Endodermal cell (in vitro differentiated cells): ENCODE measurements around the gene PF4V1. TPM values are rescaled to one million over a fixed set of nuclear protein-coding genes. Genes with fewer than 3 reads are reported as not detected.

Experiments used
- DNase-seq: peaks from one replicate; pipeline ENCODE4 v3.0.0-alpha.2; 2017
- H3K27ac ChIP-seq: 2 replicates; pipeline ENCODE4 v1.5.1; 2013; ENCODE audit warnings: mild to moderate bottlenecking, low read depth, low read length, moderate library complexity
- H3K27me3 ChIP-seq: 2 replicates; pipeline ENCODE4 v1.6.1; 2013; ENCODE audit warnings: mild to moderate bottlenecking, low read length, moderate library complexity; ENCODE audit not compliant: insufficient read depth, control insufficient read depth, poor library complexity, severe bottlenecking
- H3K36me3 ChIP-seq: 2 replicates; pipeline ENCODE4 v1.7.0; 2013; ENCODE audit warnings: mild to moderate bottlenecking, low read length, moderate library complexity; ENCODE audit not compliant: control insufficient read depth, insufficient read depth
- H3K4me1 ChIP-seq: one replicate; pipeline ENCODE4 v1.7.0; 2013; ENCODE audit warnings: low read length; ENCODE audit not compliant: control insufficient read depth, insufficient read depth
- H3K4me3 ChIP-seq: 2 replicates; pipeline ENCODE4 v1.5.1; 2013; ENCODE audit warnings: mild to moderate bottlenecking, low read length, moderate library complexity
- H3K9ac ChIP-seq: 2 replicates; pipeline ENCODE4 v1.6.1; 2013; ENCODE audit warnings: mild to moderate bottlenecking, low read length, moderate library complexity; ENCODE audit not compliant: poor library complexity, severe bottlenecking; ENCODE audit errors: extremely low read depth
- H3K9me3 ChIP-seq: 2 replicates; pipeline ENCODE4 v1.6.1; 2013; ENCODE audit warnings: mild to moderate bottlenecking, low read length, moderate library complexity; ENCODE audit not compliant: control insufficient read depth
- H3K27ac Mint-ChIP-seq: 2 replicates; pipeline ENCODE4 v1.8.0; 2020; ENCODE audit warnings: mixed read lengths
- H3K27me3 Mint-ChIP-seq: 2 replicates; pipeline ENCODE4 v1.8.0; 2021; ENCODE audit warnings: mild to moderate bottlenecking, mixed read lengths; ENCODE audit not compliant: insufficient read depth
- H3K36me3 Mint-ChIP-seq: 2 replicates; pipeline ENCODE4 v1.8.0; 2020; ENCODE audit warnings: low read depth, mixed read lengths
- H3K4me1 Mint-ChIP-seq: 2 replicates; pipeline ENCODE4 v1.8.0; 2020; ENCODE audit warnings: mixed read lengths
- H3K4me3 Mint-ChIP-seq: 2 replicates; pipeline ENCODE4 v1.8.0; 2020; ENCODE audit warnings: mild to moderate bottlenecking, moderate library complexity, mixed read lengths
- H3K9me3 Mint-ChIP-seq: 2 replicates; pipeline ENCODE4 v1.8.0; 2020; ENCODE audit warnings: mild to moderate bottlenecking, mixed read lengths
- CTCF ChIP-seq: fragments of 200-600 bp; sonication (generic); conservative IDR thresholded peaks from 2 replicates; pipeline ENCODE4 v1.5.0; 2021; ENCODE audit warnings: antibody characterized with exemption, mild to moderate bottlenecking
- WGBS, 2 experiments: methylation state at CpG; one replicate each; pipeline versions ENCODE4 v1.1.5 to v1.1.7; 2013; ENCODE audit warnings: missing lambda C conversion rate in 2 of 2, mixed read lengths in 1 of 2; ENCODE audit not compliant: insufficient coverage in 1 of 2, insufficient read length in 1 of 2; 5-methylcytosine and 5-hydroxymethylcytosine counted together
- total RNA-seq, 2 donors: library from RNA; stranded (reverse); fragmentation: NEBNext Ultra II Directional in 1 of 2; extraction: Animal tissue kit (Norgen Biotek cat#: 25700) in 1 of 2; gene quantifications; 2 replicates in 1 of 2; 3 replicates in 1 of 2; pipeline ENCODE4 v1.2.1, GENCODE V29; 2021

The PF4V1 gene
- total RNA-seq, 2 donors from 2014 or later: not detected

DNA sequence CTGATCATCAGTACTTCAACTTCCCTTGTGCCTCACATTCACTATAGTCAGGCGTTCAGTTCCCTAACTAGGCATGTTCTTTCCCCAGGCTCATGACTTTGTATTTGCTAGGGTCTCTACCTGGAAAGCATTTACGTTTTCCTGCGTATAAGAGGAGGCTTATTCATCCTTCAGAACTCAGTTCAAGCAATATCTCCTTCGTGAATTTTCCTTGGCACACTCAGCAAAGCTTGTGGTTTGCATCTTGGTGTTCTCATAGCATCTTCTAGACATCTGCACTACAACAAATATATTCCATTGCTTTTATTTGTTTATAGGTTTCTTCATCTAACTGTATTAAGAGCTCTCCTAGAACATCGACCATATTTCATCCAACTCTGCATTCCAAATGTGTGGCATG lies 14.0 kb upstream of the PF4V1 start:
- Mint-ChIP-seq H3K27me3 (peaks cover 42% of the 10 kb centered on the region), H3K9me3 (no peaks in the 10 kb centered on the region), H3K36me3 (no peaks in the 10 kb centered on the region), H3K4me3 (no peak overlapping the region), H3K4me1 (peaks cover 12% of the 10 kb centered on the region), H3K27ac (no peak overlapping the region)
- TF ChIP-seq CTCF: no peak
- H3K9me3 ChIP-seq: no peaks in the 10 kb centered on the region
- WGBS, 2 experiments: 88 to 96% methylated on average over 3 to 5 of the region's 5 CpGs
- peaks cover 35% of the 10 kb centered on the region for H3K27me3 ChIP-seq
- DNase-seq: no peak
- no peak overlapping the region for H3K27ac ChIP-seq
- H3K4me3 ChIP-seq: no peak overlapping the region
- H3K9ac ChIP-seq: no peak overlapping the region
- H3K4me1 ChIP-seq: no peaks in the 10 kb centered on the region
- no peaks in the 10 kb centered on the region for H3K36me3 ChIP-seq

- Histone ChIP-seq H3K36me3 (no peaks in the 10 kb centered on the region), H3K4me3 (no peak overlapping the region), H3K9ac (no peak overlapping the region), H3K9me3 (no peaks in the 10 kb centered on the region), H3K4me1 (no peaks in the 10 kb centered on the region), H3K27ac (no peak overlapping the region), H3K27me3 (peaks cover 35% of the 10 kb centered on the region)
- TF ChIP-seq CTCF: no peak
- Mint-ChIP-seq H3K4me3 (no peak overlapping the region), H3K27ac (no peak overlapping the region), H3K27me3 (peaks cover 42% of the 10 kb centered on the region), H3K4me1 (peaks cover 18% of the 10 kb centered on the region), H3K36me3 (no peaks in the 10 kb centered on the region), H3K9me3 (no peaks in the 10 kb centered on the region)
- WGBS, 2 experiments: 100% methylated on average over 1 of the region's 3 CpGs
- no peak for DNase-seq
Measured at GRCh38 chr4:73839715-73840114, 13.4 kb upstream of the PF4V1 start.

- no peak overlapping the region for H3K27ac Mint-ChIP-seq
- WGBS, 2 experiments: 71% methylated on average over 4 of the region's 4 CpGs; no CpG with 5 or more reads in 1 of the 2 experiments
- Histone ChIP-seq H3K27me3 (peaks cover 33% of the 10 kb centered on the region), H3K4me3 (no peak overlapping the region), H3K36me3 (no peaks in the 10 kb centered on the region), H3K9ac (no peak overlapping the region), H3K9me3 (no peaks in the 10 kb centered on the region), H3K27ac (no peak overlapping the region), H3K4me1 (no peaks in the 10 kb centered on the region)
- peaks cover 40% of the 10 kb centered on the region for H3K27me3 Mint-ChIP-seq
- no peak for TF ChIP-seq CTCF
- H3K4me3 Mint-ChIP-seq: no peak overlapping the region
- H3K9me3 Mint-ChIP-seq: no peaks in the 10 kb centered on the region
- H3K36me3 Mint-ChIP-seq: no peaks in the 10 kb centered on the region
- H3K4me1 Mint-ChIP-seq: peaks cover 25% of the 10 kb centered on the region
- no peak for DNase-seq
Measured at GRCh38 chr4:73841243-73841925, 11.7 kb upstream of the PF4V1 start.
